COLO668 (cell line): Measurements from ENCODE around the gene FAM9B.

Experiments used
- DNase-seq: peaks from one replicate; lab custom pipeline; 2025; ENCODE audit not compliant: unreplicated experiment; lab: John Stamatoyannopoulos, UW

The FAM9B gene

DNA sequence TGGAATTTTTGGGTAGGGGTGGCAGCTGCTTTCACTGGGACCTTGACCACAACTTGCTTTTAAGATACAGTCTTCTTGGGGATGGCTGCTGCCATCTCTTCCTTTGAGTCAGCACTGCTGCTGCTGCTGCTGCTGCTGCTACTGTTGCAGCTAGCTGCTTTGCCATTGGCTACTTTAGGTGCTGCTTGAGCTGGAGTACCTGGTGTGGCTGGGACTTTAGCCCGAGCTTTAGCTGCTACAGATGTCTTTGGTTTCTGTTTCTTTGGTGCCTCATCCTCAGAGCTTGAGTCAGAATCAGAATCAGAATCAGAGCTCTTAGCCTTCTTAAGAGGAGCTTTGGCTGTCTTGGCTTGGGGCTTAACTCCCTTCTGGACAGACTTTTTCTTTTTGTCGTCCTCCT lies 52.2 kb downstream of the FAM9B start:
- DNase-seq: no peak

DNA sequence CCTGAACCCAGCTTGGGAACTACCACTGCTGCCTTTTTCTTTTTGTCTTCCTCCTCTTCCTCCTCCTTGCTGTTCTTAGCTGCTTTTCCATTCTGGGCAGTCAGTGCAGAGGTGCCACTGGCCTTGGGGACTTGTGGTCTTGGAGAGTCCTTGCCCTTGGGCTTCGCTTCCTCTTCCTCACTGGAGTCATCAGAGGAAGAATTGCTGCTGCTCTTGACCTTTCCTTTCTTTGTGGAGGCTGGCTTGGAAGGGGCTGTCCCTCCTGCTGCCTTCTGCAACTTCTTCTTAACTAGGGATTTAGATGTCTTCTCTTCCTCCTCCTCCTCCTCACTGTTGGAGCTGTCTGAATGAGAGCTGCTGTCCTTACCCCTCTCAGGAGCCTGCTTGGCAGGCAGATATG lies 53.2 kb downstream of the FAM9B start:
- DNase-seq: no peak
